Measurements from ENCODE around the gene RHOT2.

GRCh38 chr16:658679-659571 is 9.0 kb upstream of the RHOT2 start:
- no peak for TF ChIP-seq GATA2 (CRISPR knock-in tag; IDR thresholded peaks at IDR 0.05)
- TF ChIP-seq REST (IDR thresholded peaks at IDR 0.05; ENCODE audit: borderline replicate concordance) = no peak
- TF ChIP-seq REST (CRISPR knock-in tag; IDR thresholded peaks at IDR 0.05; ENCODE audit: low read depth) = no peak
- no peak for TF ChIP-seq MYC (IDR thresholded peaks at IDR 0.05; ENCODE audit: low read depth, low read length)
- no peak for TF ChIP-seq MYC (CRISPR knock-in tag; IDR thresholded peaks at IDR 0.05; ENCODE audit: borderline replicate concordance, low read depth)
- no peak for TF ChIP-seq BRF1 (IDR thresholded peaks at IDR 0.05; ENCODE audit: borderline replicate concordance, extremely low read depth, insufficient read length)

Measured in K562 (cell line).